GM20000 (cell line): Measurements from ENCODE around the gene ANXA6.

Source experiments
- DNase-seq: peaks from one replicate; pipeline ENCODE4 v3.0.0; 2012; ENCODE audit warnings: low spot score
- CTCF ChIP-seq: IDR thresholded peaks from 2 replicates; pipeline ENCODE4 v1.5.1; 2012; ENCODE audit warnings: mild to moderate bottlenecking, control low read depth; ENCODE audit errors: extremely low read depth, missing control alignments

Gene ANXA6

GRCh38 chr5:151156507-151157420 is 815 bp downstream of the ANXA6 start:
- DNase-seq = peak; percentile 56
- TF ChIP-seq CTCF = no peak

- DNase-seq = peak; percentile 51
- TF ChIP-seq CTCF = no peak
Observed at GRCh38 chr5:151155775-151156506, 1.6 kb downstream of the ANXA6 start.

- peak; percentile 44 for DNase-seq
- TF ChIP-seq CTCF = no peak
Observed at GRCh38 chr5:151154931-151155774, 2.4 kb downstream of the ANXA6 start.

- DNase-seq = peak; percentile 48
- TF ChIP-seq CTCF = no peak
Observed at GRCh38 chr5:151153766-151154272, 3.8 kb downstream of the ANXA6 start.

GRCh38 chr5:151153300-151153699 is 4.3 kb downstream of the ANXA6 start:
- TF ChIP-seq CTCF = no peak

GRCh38 chr5:151151793-151152192 is 5.8 kb downstream of the ANXA6 start:
- no peak for TF ChIP-seq CTCF
- DNase-seq = peak; percentile 61

More at GRCh38 chr5:151153300-151153699, 4.3 kb downstream of the ANXA6 start:
- DNase-seq = no peak
